H9 (cell line): ENCODE results near the gene IRAK1. TPM values are rescaled to one million over a fixed set of nuclear protein-coding genes. Genes with fewer than 3 reads are reported as not detected.

Experiments used
- DNase-seq: peaks from one replicate; pipeline ENCODE4 v3.0.0-alpha.2; 2017
- H2AFZ ChIP-seq: one replicate; pipeline ENCODE4 v1.6.1; 2013; ENCODE audit warnings: mild to moderate bottlenecking, low read length, control low read depth, moderate library complexity
- H2AK5ac ChIP-seq: 2 replicates; pipeline ENCODE4 v1.6.1; 2013; ENCODE audit warnings: low read length, control low read depth, mixed read lengths; ENCODE audit not compliant: insufficient read length
- H2BK120ac ChIP-seq: one replicate; pipeline ENCODE4 v1.6.1; 2013; ENCODE audit warnings: low read depth, mild to moderate bottlenecking, low read length, control low read depth, inconsistent platforms; ENCODE audit not compliant: poor library complexity, severe bottlenecking
- H2BK12ac ChIP-seq: 2 replicates; pipeline ENCODE4 v1.6.1; 2013; ENCODE audit warnings: low read length, control low read depth, mixed read lengths, low read depth; ENCODE audit not compliant: insufficient read length
- H2BK15ac ChIP-seq: 2 replicates; pipeline ENCODE4 v1.6.1; 2013; ENCODE audit warnings: low read depth, low read length, control low read depth
- H2BK20ac ChIP-seq: one replicate; pipeline ENCODE4 v1.6.1; 2013; ENCODE audit warnings: low read depth, mild to moderate bottlenecking, low read length, control low read depth, inconsistent platforms; ENCODE audit not compliant: poor library complexity, severe bottlenecking
- H2BK5ac ChIP-seq: 2 replicates; pipeline ENCODE4 v1.6.1; 2013; ENCODE audit warnings: low read length, control low read depth, mixed read lengths; ENCODE audit not compliant: insufficient read length
- H3K14ac ChIP-seq: 2 replicates; pipeline ENCODE4 v1.6.1; 2013; ENCODE audit warnings: low read length, control low read depth; ENCODE audit not compliant: insufficient read depth
- H3K18ac ChIP-seq: 2 replicates; pipeline ENCODE4 v1.6.1; 2013; ENCODE audit warnings: low read depth, mild to moderate bottlenecking, mixed read lengths, low read length, control low read depth; ENCODE audit not compliant: insufficient read length
- H3K23ac ChIP-seq: 2 replicates; pipeline ENCODE4 v1.6.1; 2013; ENCODE audit warnings: low read length, control low read depth, mixed read lengths, low read depth; ENCODE audit not compliant: insufficient read length
- H3K23me2 ChIP-seq: 2 replicates; pipeline ENCODE4 v1.6.1; 2013; ENCODE audit warnings: low read depth, mild to moderate bottlenecking, mixed read lengths, low read length, control low read depth; ENCODE audit not compliant: insufficient read length, poor library complexity, severe bottlenecking
- H3K27ac ChIP-seq: 2 replicates; pipeline ENCODE4 v1.5.1; 2013; ENCODE audit warnings: low read length, control low read depth, mixed read lengths, low read depth; ENCODE audit not compliant: insufficient read length
- H3K27me3 ChIP-seq: 2 replicates; pipeline ENCODE4 v1.6.1; 2013; ENCODE audit warnings: low read length, control low read depth, inconsistent platforms; ENCODE audit not compliant: insufficient read depth
- H3K4ac ChIP-seq: 2 replicates; pipeline ENCODE4 v1.6.1; 2013; ENCODE audit warnings: low read depth, mild to moderate bottlenecking, control low read depth, inconsistent platforms, low read length, moderate library complexity
- H3K4me1 ChIP-seq: 2 replicates; pipeline ENCODE4 v1.6.1; 2013; ENCODE audit warnings: low read length, control low read depth, inconsistent platforms; ENCODE audit not compliant: insufficient read depth
- H3K4me2 ChIP-seq: 2 replicates; pipeline ENCODE4 v1.6.1; 2013; ENCODE audit warnings: low read length, control low read depth, mixed read lengths; ENCODE audit not compliant: insufficient read length, insufficient read depth
- H3K56ac ChIP-seq: 2 replicates; pipeline ENCODE4 v1.6.1; 2013; ENCODE audit warnings: low read depth, mild to moderate bottlenecking, mixed read lengths, low read length, control low read depth; ENCODE audit not compliant: insufficient read length
- H3K79me1 ChIP-seq: 2 replicates; pipeline ENCODE4 v1.6.1; 2013; ENCODE audit warnings: low read depth, mild to moderate bottlenecking, moderate library complexity, low read length, control low read depth, inconsistent platforms; ENCODE audit not compliant: insufficient read depth, poor library complexity, severe bottlenecking
- H3K79me2 ChIP-seq: 2 replicates; pipeline ENCODE4 v1.6.1; 2013; ENCODE audit warnings: low read length, control low read depth, inconsistent platforms; ENCODE audit not compliant: insufficient read depth
- H3K9ac ChIP-seq: 2 replicates; pipeline ENCODE4 v1.6.1; 2013; ENCODE audit warnings: low read length, control low read depth, mixed read lengths; ENCODE audit not compliant: insufficient read length; ENCODE audit errors: extremely low read depth
- H3K9me3 ChIP-seq: one replicate; pipeline ENCODE4 v1.6.1; 2013; ENCODE audit warnings: low read depth, low read length, inconsistent platforms; ENCODE audit not compliant: control insufficient read depth
- H3T11ph ChIP-seq: one replicate; pipeline ENCODE4 v1.6.1; 2013; ENCODE audit warnings: mild to moderate bottlenecking, low read length, control low read depth, inconsistent platforms
- H4K20me1 ChIP-seq: one replicate; pipeline ENCODE4 v1.6.1; 2013; ENCODE audit not compliant: control insufficient read depth, insufficient read length, insufficient read depth
- H4K5ac ChIP-seq: 2 replicates; pipeline ENCODE4 v1.6.1; 2013; ENCODE audit warnings: low read depth, mild to moderate bottlenecking, mixed read lengths, low read length, control low read depth; ENCODE audit not compliant: insufficient read length
- H4K8ac ChIP-seq: replicated peaks from 2 replicates; pipeline ENCODE4 v1.6.1; 2013; ENCODE audit warnings: low read length, control low read depth, mixed read lengths, low read depth; ENCODE audit not compliant: insufficient read length
- H4K91ac ChIP-seq: 2 replicates; pipeline ENCODE4 v1.6.1; 2013; ENCODE audit warnings: low read depth, mild to moderate bottlenecking, moderate library complexity, mixed read lengths, low read length, control low read depth; ENCODE audit not compliant: insufficient read length
- H3K27ac Mint-ChIP-seq, 3 experiments: 2 replicates in 2 of 3; 3 replicates in 1 of 3; pipeline ENCODE4 v1.8.0; 2020 to 2021; ENCODE audit warnings: mixed read lengths in 3 of 3, mild to moderate bottlenecking in 1 of 3, moderate library complexity in 1 of 3
- H3K27me3 Mint-ChIP-seq: 2 replicates; pipeline ENCODE4 v1.8.0; 2021; ENCODE audit warnings: low read depth, mild to moderate bottlenecking, moderate library complexity, mixed read lengths
- H3K36me3 Mint-ChIP-seq, 3 experiments: 2 replicates in 2 of 3; 3 replicates in 1 of 3; pipeline ENCODE4 v1.8.0; 2020 to 2021; ENCODE audit warnings: low read depth in 3 of 3, mixed read lengths in 3 of 3; ENCODE audit not compliant: insufficient read depth in 1 of 3
- H3K4me1 Mint-ChIP-seq, 2 experiments: 2 replicates each; pipeline ENCODE4 v1.8.0; 2020; ENCODE audit warnings: mixed read lengths in 2 of 2
- H3K4me3 Mint-ChIP-seq, 2 experiments: 2 replicates in 1 of 2; 3 replicates in 1 of 2; pipeline ENCODE4 v1.8.0; 2020 to 2021; ENCODE audit warnings: mild to moderate bottlenecking in 2 of 2, mixed read lengths in 2 of 2, moderate library complexity in 1 of 2
- H3K9me3 Mint-ChIP-seq, 2 experiments: 2 replicates in 1 of 2; 3 replicates in 1 of 2; pipeline ENCODE4 v1.8.0; 2020; ENCODE audit warnings: mild to moderate bottlenecking in 2 of 2, mixed read lengths in 2 of 2, moderate library complexity in 1 of 2
- WGBS: extraction: QIAGEN DNeasy Blood & Tissue Kit; methylation state at CpG from one replicate; pipeline ENCODE4 v1.1.7; 2013; ENCODE audit warnings: missing lambda C conversion rate, low lambda C conversion rate, mixed read lengths; ENCODE audit not compliant: insufficient read length; ENCODE audit errors: extremely low coverage; 5-methylcytosine and 5-hydroxymethylcytosine counted together
- total RNA-seq: library from RNA; stranded (reverse); gene quantifications from 2 replicates; pipeline ENCODE4 v1.2.1, GENCODE V29; 2021
- TF ChIP-seq, protein P1 (sequence below): fragments of 200-600 bp; sonication (generic); conservative IDR thresholded peaks from 3 replicates; pipeline ENCODE4 v1.8.0; 2021; ENCODE audit warnings: antibody characterized with exemption, mild to moderate bottlenecking

IRAK1 gene
- total RNA-seq, 1 experiment from 2014 or later: 98.4 TPM

DNA sequence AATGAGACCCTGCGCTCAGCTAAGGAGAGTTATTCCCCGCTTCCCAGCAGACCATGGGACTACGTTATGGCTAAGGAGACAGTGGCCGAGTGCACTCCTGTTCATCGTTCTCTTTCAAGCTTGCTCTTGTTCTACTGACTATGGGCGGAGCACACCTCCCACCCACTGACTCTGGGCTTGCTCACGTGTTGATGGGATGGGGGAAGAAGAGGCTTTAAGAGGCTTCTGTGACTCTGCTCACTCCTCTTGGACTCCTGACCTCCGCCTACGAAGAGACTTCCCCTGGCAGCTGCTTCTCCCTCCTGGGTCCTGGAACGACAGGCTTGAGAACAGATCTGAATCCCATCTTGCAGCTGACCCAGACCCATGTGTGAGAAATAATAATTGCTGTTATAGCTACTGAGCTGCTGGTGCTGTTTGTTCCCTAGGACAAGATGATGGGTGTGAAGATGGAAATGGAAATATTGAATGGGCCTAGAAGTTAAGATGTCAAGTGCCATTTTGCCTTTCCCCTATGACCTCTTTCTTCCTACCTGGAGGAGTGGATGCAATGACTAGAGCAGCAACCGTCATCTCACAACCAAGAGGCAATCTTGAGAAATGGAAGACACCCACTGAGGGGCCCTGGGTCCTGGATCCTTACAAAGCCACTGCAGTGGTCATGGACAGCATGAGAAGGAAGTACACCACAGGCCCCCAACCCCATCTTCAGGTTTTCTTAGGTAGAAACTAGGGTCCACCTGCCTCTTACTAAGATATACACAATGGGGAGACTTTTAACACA, 38.7 kb upstream of the IRAK1 start:
- DNase-seq: no peak
- H4K20me1 ChIP-seq: no peaks in the 10 kb centered on the region
- Mint-ChIP-seq H3K36me3 (peaks cover 21 to 45% (median 25%) of the 10 kb centered on the region in 3 experiments), H3K4me1 (peaks cover 7 to 18% of the 10 kb centered on the region in 2 experiments), H3K4me3 (no peak overlapping the region), H3K27me3 (peaks cover 1% of the 10 kb centered on the region; the same call in 1 of the 2 replicates), H3K9me3 (peaks cover 73 to 74% of the 10 kb centered on the region in 2 experiments), H3K27ac (no peak overlapping the region; a peak in 1 of 7 replicates)
- H2AFZ ChIP-seq: no peak overlapping the region
- no peak overlapping the region for H3K18ac ChIP-seq
- no peak overlapping the region for H2AK5ac ChIP-seq
- no peak overlapping the region for H3K9ac ChIP-seq
- H2BK20ac ChIP-seq: no peak overlapping the region
- H3K4me2 ChIP-seq: no peak overlapping the region
- no peak overlapping the region for H3K56ac ChIP-seq
- peaks cover 25% of the 10 kb centered on the region for H3K9me3 ChIP-seq
- no peaks in the 10 kb centered on the region for H3K79me1 ChIP-seq
- no peak overlapping the region for H4K5ac ChIP-seq
- no peak overlapping the region for H2BK5ac ChIP-seq
- TF ChIP-seq, protein P1, sequence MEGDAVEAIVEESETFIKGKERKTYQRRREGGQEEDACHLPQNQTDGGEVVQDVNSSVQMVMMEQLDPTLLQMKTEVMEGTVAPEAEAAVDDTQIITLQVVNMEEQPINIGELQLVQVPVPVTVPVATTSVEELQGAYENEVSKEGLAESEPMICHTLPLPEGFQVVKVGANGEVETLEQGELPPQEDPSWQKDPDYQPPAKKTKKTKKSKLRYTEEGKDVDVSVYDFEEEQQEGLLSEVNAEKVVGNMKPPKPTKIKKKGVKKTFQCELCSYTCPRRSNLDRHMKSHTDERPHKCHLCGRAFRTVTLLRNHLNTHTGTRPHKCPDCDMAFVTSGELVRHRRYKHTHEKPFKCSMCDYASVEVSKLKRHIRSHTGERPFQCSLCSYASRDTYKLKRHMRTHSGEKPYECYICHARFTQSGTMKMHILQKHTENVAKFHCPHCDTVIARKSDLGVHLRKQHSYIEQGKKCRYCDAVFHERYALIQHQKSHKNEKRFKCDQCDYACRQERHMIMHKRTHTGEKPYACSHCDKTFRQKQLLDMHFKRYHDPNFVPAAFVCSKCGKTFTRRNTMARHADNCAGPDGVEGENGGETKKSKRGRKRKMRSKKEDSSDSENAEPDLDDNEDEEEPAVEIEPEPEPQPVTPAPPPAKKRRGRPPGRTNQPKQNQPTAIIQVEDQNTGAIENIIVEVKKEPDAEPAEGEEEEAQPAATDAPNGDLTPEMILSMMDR: no peak
- no peak overlapping the region for H3T11ph ChIP-seq
- no peak overlapping the region for H3K27ac ChIP-seq
- H4K8ac ChIP-seq: no peak overlapping the region
- no peaks in the 10 kb centered on the region for H3K79me2 ChIP-seq
- no peak overlapping the region for H2BK15ac ChIP-seq
- H2BK12ac ChIP-seq: no peak overlapping the region
- H3K14ac ChIP-seq: no peak overlapping the region
- no peaks in the 10 kb centered on the region for H3K23me2 ChIP-seq
- H3K27me3 ChIP-seq: no peaks in the 10 kb centered on the region
- no peak overlapping the region for H4K91ac ChIP-seq
- no peak overlapping the region for H3K4ac ChIP-seq
- no peaks in the 10 kb centered on the region for H3K4me1 ChIP-seq
- no CpG with 5 or more reads among the region's 11 CpGs for WGBS
- H2BK120ac ChIP-seq: no peak overlapping the region
- H3K23ac ChIP-seq: no peak overlapping the region
